HUES64 (cell line): ENCODE data around the gene METAP1.

Experiments used
- H3K27ac ChIP-seq: 2 replicates; pipeline ENCODE4 v1.7.0; 2013; ENCODE audit warnings: low read depth, low read length, inconsistent platforms
- H3K27me3 ChIP-seq: 2 replicates; pipeline ENCODE4 v1.6.1; 2013; ENCODE audit warnings: mild to moderate bottlenecking, low read length; ENCODE audit not compliant: insufficient read depth
- H3K36me3 ChIP-seq: 2 replicates; pipeline ENCODE4 v1.6.1; 2013; ENCODE audit warnings: mild to moderate bottlenecking, low read length; ENCODE audit not compliant: insufficient read depth
- H3K4me1 ChIP-seq: 2 replicates; pipeline ENCODE4 v1.6.1; 2013; ENCODE audit warnings: mild to moderate bottlenecking, low read length, moderate library complexity; ENCODE audit not compliant: insufficient read depth
- H3K4me3 ChIP-seq: 2 replicates; pipeline ENCODE4 v1.5.1; 2013; ENCODE audit warnings: mild to moderate bottlenecking, low read length, moderate library complexity
- H3K9ac ChIP-seq: 2 replicates; pipeline ENCODE4 v1.6.1; 2013; ENCODE audit warnings: mild to moderate bottlenecking, low read depth, low read length
- H3K9me3 ChIP-seq: 2 replicates; pipeline ENCODE4 v1.6.1; 2013; ENCODE audit warnings: low read depth, low read length; ENCODE audit not compliant: insufficient read depth
- WGBS: fragments of 150-250, 120-280 bp; methylation state at CpG from one replicate; pipeline ENCODE4 v1.1.7; 2013; ENCODE audit warnings: missing lambda C conversion rate; 5-methylcytosine and 5-hydroxymethylcytosine counted together

METAP1 gene

DNA sequence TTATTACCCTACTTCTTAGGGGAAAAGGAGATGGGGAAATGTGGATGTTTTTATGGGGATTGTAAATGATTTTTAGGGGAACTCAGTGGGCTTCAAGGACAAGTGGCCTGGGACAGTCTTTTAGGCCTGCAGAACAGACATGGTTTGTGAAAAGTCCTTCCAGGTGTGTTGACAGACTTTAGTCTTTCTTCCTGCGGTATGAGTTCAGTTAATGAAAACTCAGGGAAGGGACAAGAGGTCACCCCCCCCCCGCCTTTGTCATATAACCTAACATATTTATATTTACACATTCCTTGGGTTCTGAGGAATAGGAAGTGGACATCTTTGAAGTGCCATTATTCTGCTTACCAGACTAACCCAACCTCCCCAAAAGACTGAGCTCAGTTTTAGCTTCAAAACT is 31.8 kb downstream of the METAP1 start:
- Histone ChIP-seq H3K27ac (no peak overlapping the region), H3K9me3 (0 out of 2 replicates have a peak, but pooled peaks cover 3% of the 10 kb centered on the region), H3K9ac (no peak overlapping the region), H3K27me3 (no peaks in the 10 kb centered on the region), H3K36me3 (peaks cover 30% of the 10 kb centered on the region), H3K4me1 (peaks cover 35% of the 10 kb centered on the region), H3K4me3 (no peak overlapping the region)
- WGBS = 86% methylated on average over 1 of the region's 2 CpGs

DNA sequence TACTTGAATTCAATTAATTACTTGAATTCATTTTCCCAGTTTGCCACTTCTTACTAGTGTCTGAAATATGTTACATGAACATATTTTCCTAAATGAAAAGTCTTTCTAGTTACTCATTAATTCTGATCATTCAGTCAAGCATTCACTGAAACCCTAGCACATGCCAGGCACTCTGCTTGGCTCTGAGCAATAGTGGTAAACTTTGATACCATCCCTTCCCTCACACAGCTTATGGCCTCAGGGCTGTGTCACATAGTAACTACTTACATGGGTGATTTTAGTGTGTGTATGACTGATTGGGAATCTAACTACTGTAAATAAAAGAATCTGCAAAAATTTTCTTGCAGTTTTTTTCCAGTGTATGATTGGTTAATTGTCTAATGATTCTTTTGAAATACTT is 32.7 kb downstream of the METAP1 start:
- no peak overlapping the region for H3K9ac ChIP-seq
- no peak overlapping the region for H3K4me3 ChIP-seq
- H3K27ac ChIP-seq = no peak overlapping the region
- H3K9me3 ChIP-seq = no peaks in the 10 kb centered on the region
- H3K4me1 ChIP-seq = peaks cover 41% of the 10 kb centered on the region
- H3K36me3 ChIP-seq = peaks cover 31% of the 10 kb centered on the region
- no peaks in the 10 kb centered on the region for H3K27me3 ChIP-seq

DNA sequence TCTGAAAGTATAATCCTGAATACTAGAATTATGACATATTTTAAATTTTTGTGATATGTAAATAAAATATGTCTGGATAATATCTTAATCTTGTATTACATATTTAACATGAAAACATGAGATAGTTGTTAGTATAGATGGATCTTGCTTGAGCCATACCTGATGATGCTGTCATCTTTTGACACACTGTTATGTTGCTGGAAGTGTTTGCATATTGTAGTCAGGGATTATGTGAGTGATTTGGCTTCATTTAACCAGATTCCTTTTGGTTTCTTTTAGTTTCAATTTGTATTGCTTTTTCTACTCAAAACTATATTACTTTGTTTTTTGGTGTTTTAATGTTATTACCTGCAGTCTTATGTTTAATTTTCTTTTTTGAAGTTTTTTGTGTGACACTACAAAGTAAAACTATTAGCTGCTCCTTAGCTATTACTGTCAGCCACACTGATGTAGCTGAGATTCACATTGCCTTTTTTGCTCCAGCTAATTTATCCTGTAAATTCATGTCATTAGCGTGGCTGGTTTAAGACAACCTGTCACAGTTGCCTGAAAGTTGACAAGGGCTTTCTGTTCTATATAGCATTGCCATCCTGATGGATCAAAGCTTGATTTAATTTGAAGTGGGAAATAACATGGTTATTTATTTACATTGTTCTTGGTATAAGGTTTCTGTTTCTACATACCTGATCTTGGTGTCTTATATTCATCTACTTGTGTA is 33.7 kb downstream of the METAP1 start:
- no peak overlapping the region for H3K4me3 ChIP-seq

DNA sequence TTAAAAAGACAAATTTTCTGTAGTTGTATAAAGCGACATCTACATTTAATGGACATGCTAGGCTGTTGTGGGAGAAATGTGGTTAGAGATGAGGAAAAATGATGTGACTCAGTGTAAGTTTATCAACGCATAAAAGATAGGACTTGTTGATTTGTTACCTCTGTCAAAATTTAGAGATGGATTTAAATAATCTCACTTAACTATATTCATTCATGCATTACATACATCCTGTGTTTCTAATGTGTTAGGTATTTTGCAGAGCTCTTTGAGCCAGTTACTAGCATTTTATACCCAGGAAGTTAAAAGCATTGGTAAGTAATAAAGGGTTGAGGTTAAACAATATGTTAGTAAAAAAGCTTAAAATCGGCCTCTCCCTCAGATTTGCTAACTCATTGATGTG is 34.3 kb downstream of the METAP1 start:
- Histone ChIP-seq H3K4me1 (peaks cover 25% of the 10 kb centered on the region), H3K27ac (no peak overlapping the region), H3K27me3 (no peaks in the 10 kb centered on the region), H3K9me3 (no peaks in the 10 kb centered on the region), H3K36me3 (peaks cover 39% of the 10 kb centered on the region), H3K9ac (no peak overlapping the region), H3K4me3 (no peak overlapping the region)
- WGBS = 95% methylated on average over 3 of the region's 3 CpGs

More for the DNA sequence above, 33.7 kb downstream of the METAP1 start:
- no peak overlapping the region for H3K9ac ChIP-seq
- no peak overlapping the region for H3K27ac ChIP-seq
- no peaks in the 10 kb centered on the region for H3K9me3 ChIP-seq
- H3K27me3 ChIP-seq = no peaks in the 10 kb centered on the region
- peaks cover 32% of the 10 kb centered on the region for H3K36me3 ChIP-seq
- H3K4me1 ChIP-seq = peaks cover 31% of the 10 kb centered on the region
- 0% methylated on average over 1 of the region's 1 CpG for WGBS

DNA sequence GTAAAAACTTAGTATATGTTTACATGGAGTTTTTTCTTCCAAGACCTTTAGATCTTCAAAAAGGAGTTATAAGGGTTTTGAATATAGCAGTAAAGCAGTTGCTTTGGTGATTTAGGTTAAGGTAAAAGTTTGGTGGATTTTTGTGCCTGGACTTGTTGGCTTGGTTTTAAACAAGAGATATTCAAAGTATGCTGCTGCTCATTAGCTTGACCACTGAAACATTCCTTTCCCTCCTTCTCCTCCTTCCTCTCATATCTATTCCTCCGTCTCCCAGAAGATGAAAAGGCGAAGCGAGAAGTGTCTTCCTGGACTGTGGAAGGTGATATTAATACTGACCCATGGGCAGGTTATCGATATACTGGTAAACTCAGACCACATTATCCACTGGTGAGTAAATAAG is 38.4 kb downstream of the METAP1 start:
- Histone ChIP-seq H3K9ac (no peak overlapping the region), H3K27ac (no peak overlapping the region), H3K4me1 (peaks cover 7% of the 10 kb centered on the region), H3K36me3 (peaks cover 75% of the 10 kb centered on the region), H3K4me3 (no peak overlapping the region), H3K27me3 (no peaks in the 10 kb centered on the region), H3K9me3 (peaks cover 17% of the 10 kb centered on the region; the same call in 1 of the 2 replicates)
- 96% methylated on average over 2 of the region's 4 CpGs for WGBS

DNA sequence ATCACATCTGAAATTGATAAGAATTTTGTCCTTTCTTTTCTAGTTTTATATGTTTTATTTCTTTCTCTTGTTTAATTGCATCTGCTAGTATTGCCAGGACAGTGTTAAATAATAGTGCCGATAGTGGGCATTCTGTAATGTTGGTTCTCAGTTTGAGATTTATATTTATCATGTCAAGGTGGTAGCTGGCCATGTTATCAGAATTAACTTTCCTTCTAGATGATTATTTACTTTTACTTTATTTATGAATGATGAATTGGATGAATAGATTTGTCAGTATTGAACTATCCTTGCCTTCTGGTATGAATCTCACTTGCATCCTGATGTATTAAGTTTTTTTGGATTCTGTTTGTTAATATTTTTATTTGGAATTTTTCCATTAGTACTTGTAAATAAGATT is 42.7 kb downstream of the METAP1 start:
- H3K36me3 ChIP-seq = peaks cover 84% of the 10 kb centered on the region
- no peak overlapping the region for H3K9ac ChIP-seq
- WGBS = 94% methylated on average over 1 of the region's 1 CpG
- H3K4me1 ChIP-seq = no peaks in the 10 kb centered on the region
- no peak overlapping the region for H3K4me3 ChIP-seq
- no peak overlapping the region for H3K27ac ChIP-seq
- H3K9me3 ChIP-seq = peaks cover 17% of the 10 kb centered on the region; the same call in 1 of the 2 replicates
- H3K27me3 ChIP-seq = no peaks in the 10 kb centered on the region

DNA sequence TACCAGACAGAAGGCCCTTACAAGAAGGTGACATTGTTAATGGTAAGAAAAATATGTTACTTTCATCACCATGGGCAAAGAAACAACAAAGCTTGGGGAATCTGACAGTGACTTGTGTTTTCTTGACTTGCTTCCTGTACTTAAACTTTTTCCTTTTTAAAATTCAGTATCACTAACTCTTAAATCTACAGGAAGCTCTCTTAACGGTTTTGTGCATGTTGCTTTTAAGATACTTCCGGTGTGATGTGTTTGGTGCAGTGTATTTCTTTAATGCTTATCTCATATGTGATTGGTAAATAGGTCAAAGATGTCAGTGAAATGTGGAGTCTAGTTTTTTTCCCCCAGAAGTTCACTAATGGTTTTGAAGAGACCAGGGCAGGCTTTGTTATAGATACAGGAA is 47.8 kb downstream of the METAP1 start:
- no peak overlapping the region for H3K4me3 ChIP-seq
- WGBS = 95% methylated on average over 2 of the region's 2 CpGs
- peaks cover 92% of the 10 kb centered on the region for H3K36me3 ChIP-seq

DNA sequence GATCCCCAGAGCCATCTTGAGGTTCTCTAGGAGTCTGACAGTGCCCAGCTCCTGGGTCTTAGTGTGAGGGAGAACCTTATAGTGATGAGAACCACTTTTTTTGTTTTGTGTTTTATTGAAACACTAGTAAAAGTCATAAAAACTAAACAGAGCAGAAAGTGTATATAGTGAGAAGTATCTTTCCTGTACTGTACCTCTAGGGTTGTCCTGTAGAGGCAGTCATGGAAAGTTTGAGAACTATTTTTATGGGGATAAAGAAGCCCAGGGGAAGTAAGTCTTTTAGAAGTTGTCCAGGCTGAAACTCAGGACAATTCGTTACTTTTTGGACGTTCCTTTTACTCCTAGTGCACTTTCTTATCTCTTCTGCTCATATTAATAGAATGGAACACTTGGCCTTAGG is 52.2 kb downstream of the METAP1 start:
- Histone ChIP-seq H3K36me3 (peaks cover 98% of the 10 kb centered on the region), H3K27ac (no peak overlapping the region), H3K9ac (no peak overlapping the region), H3K4me3 (no peak overlapping the region), H3K4me1 (no peaks in the 10 kb centered on the region), H3K27me3 (no peaks in the 10 kb centered on the region), H3K9me3 (no peaks in the 10 kb centered on the region)
- 84% methylated on average over 2 of the region's 2 CpGs for WGBS

More for the DNA sequence above, 47.8 kb downstream of the METAP1 start:
- Histone ChIP-seq H3K27ac (no peak overlapping the region), H3K4me1 (no peaks in the 10 kb centered on the region), H3K27me3 (no peaks in the 10 kb centered on the region), H3K9ac (no peak overlapping the region), H3K9me3 (no peaks in the 10 kb centered on the region; the same call in 1 of the 2 replicates)

DNA sequence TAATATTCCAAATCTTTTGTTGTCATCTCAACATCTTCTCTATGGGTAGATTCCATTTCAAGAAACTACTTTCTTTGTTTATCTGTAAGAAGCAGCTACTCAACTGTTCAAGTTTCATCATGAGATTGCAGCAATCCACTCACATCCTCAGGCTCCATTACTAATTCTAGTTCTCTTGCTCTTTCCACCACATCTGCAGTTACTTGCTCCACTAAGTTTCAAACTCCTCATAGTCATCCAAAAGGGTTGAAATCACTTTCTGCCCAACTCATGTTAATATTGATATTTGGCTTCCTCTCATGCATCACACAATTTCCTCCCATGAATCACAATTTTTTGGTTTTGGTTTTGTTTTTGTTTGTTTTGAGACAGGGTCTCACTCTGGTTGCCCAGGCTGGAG is 57.4 kb downstream of the METAP1 start:
- Histone ChIP-seq H3K27ac (no peak overlapping the region), H3K4me1 (peaks cover 7% of the 10 kb centered on the region; the same call in 1 of the 2 replicates), H3K4me3 (no peak overlapping the region), H3K9me3 (no peaks in the 10 kb centered on the region), H3K27me3 (no peaks in the 10 kb centered on the region), H3K36me3 (peaks cover 82% of the 10 kb centered on the region), H3K9ac (no peak overlapping the region)

DNA sequence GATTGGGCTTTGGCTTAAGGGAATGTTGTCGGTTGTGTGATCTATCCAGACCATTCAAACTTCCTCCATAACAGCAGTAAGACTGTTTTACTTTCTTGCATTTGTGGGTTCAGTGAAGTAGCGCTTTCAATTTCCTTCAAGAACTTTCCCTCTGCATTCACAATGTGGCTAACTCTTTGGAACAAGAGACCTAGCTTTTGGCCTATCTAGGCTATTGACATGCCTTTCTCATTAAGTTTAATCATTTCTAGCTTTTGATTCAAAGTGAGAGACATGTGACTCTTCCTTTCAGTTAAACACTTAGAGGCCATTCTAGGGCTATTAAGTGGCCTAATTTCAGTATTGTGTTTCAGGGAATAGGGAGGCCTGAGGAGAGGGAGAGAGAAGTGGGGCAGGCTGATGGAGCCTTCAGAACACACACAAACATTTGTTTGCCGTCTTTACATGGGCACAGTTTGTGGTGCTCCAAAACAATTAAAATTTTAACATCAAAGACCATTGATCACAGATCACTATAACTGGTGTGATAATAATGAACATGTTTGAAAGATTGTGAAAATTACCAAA is 59.0 kb downstream of the METAP1 start:
- Histone ChIP-seq H3K36me3 (peaks cover 82% of the 10 kb centered on the region), H3K4me3 (no peak overlapping the region), H3K9ac (no peak overlapping the region), H3K4me1 (peaks cover 7% of the 10 kb centered on the region), H3K27ac (no peak overlapping the region; the same call in 1 of the 2 replicates), H3K27me3 (no peaks in the 10 kb centered on the region), H3K9me3 (no peaks in the 10 kb centered on the region)
- WGBS = 85% methylated on average over 1 of the region's 3 CpGs

DNA sequence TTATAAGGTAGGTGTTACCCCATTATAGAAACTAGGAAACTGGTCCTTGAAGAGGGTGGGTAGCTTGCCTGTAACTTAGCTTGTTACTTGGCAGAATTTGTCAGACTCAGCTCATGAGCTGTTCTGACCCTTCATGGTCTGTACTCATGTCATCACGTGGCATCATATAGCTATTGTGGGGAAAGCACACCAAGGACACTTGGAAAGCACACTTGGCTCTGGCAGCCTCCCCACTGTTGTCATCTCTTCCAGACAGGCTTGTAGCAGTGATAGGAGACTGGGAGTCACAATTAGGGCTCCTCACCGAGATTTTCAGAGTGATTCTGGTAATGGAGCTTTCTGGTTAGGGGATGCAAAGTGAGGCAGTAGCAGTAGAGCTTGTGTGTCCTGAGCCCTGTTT is 62.7 kb downstream of the METAP1 start:
- peaks cover 12% of the 10 kb centered on the region for H3K4me1 ChIP-seq
- H3K27me3 ChIP-seq = no peaks in the 10 kb centered on the region
- H3K27ac ChIP-seq = no peak overlapping the region
- H3K9ac ChIP-seq = no peak overlapping the region
- WGBS = 96% methylated on average over 2 of the region's 2 CpGs
- no peaks in the 10 kb centered on the region for H3K9me3 ChIP-seq
- H3K36me3 ChIP-seq = peaks cover 73% of the 10 kb centered on the region
- no peak overlapping the region for H3K4me3 ChIP-seq
